Spinal cord (tissue), 10 donors: ENCODE measurements around the gene WDTC1. TPM values are rescaled to one million over a fixed set of nuclear protein-coding genes. Genes with fewer than 3 reads are reported as not detected.

Experiments used
- DNase-seq, 6 donors: peaks; one replicate each; pipeline versions ENCODE4 v3.0.0 to v3.0.0-alpha.2; 2013 to 2015; ENCODE audit warnings: low spot score in 6 of 6, low read depth in 4 of 6
- H3K27ac ChIP-seq: one replicate; pipeline ENCODE4 v1.5.1; 2013; ENCODE audit warnings: low read depth, low read length, control low read depth
- H3K27me3 ChIP-seq: one replicate; pipeline ENCODE4 v1.6.1; 2013; ENCODE audit warnings: low read length; ENCODE audit not compliant: control insufficient read depth, insufficient read depth
- H3K36me3 ChIP-seq: one replicate; pipeline ENCODE4 v1.6.1; 2013; ENCODE audit warnings: low read length; ENCODE audit not compliant: control insufficient read depth, insufficient read depth
- H3K4me1 ChIP-seq: one replicate; pipeline ENCODE4 v1.6.1; 2013; ENCODE audit warnings: low read length; ENCODE audit not compliant: control insufficient read depth, insufficient read depth
- H3K4me3 ChIP-seq: one replicate; pipeline ENCODE4 v1.5.1; 2013; ENCODE audit warnings: low read depth, low read length, control low read depth
- H3K9me3 ChIP-seq: one replicate; pipeline ENCODE4 v1.6.1; 2013; ENCODE audit warnings: low read length; ENCODE audit not compliant: control insufficient read depth, insufficient read depth
- whole genome bisulfite sequencing: methylation state at CpG from one replicate; pipeline ENCODE4 v1.1.5; 2013; ENCODE audit warnings: missing lambda C conversion rate; ENCODE audit not compliant: insufficient coverage; 5-methylcytosine and 5-hydroxymethylcytosine counted together
- polyA plus RNA-seq, 2 donors: library from polyadenylated mRNA; unstranded; fragments of 120-200 nt; gene quantifications; one replicate each; pipeline ENCODE4 v1.2.1, GENCODE V29; 2013; ENCODE audit not compliant: insufficient read length in 2 of 2
- total RNA-seq, 2 donors: library from RNA; depleted of rRNA in 1 of 2; stranded (reverse); fragments of 120-200 nt in 1 of 2; fragments of >200 nt in 1 of 2; gene quantifications; one replicate each; pipeline versions ENCODE4 v1.2.3 to v1.2.4, GENCODE V29; 2013 to 2014
- donor health status: healthy.

WDTC1 gene
- total and polyA plus RNA-seq, 4 donors, result 22.3 to 52.0 (median 34.4) TPM

DNA sequence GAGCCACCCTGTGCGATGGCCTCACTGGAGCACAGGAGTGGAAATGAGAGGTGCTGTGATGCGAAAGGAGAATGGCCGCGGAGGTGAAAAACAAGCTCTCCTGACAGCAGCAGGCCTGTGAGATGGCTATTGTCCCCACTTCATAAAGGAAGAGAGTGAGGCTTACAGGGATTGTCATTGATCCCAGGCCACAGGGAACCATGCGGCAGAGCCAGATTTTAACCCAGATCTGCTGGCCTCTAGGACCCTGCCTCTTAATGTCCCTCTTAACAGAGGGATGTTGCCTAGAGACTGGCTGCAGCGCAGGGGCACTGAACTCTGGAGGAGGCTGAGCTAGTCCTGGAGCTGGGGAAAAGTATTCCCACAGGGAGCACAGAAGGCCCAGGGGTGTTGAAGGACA lies 104.3 kb downstream of the WDTC1 start:
- no peak overlapping the region for H3K4me3 ChIP-seq
- no peaks in the 10 kb centered on the region for H3K27me3 ChIP-seq
- DNase-seq, result no peak
- H3K4me1 ChIP-seq, result no peaks in the 10 kb centered on the region
- H3K27ac ChIP-seq, result no peak overlapping the region
- 69% methylated on average over 6 of the region's 6 CpGs for WGBS
- H3K9me3 ChIP-seq, result no peaks in the 10 kb centered on the region
- peaks cover 66% of the 10 kb centered on the region for H3K36me3 ChIP-seq

DNA sequence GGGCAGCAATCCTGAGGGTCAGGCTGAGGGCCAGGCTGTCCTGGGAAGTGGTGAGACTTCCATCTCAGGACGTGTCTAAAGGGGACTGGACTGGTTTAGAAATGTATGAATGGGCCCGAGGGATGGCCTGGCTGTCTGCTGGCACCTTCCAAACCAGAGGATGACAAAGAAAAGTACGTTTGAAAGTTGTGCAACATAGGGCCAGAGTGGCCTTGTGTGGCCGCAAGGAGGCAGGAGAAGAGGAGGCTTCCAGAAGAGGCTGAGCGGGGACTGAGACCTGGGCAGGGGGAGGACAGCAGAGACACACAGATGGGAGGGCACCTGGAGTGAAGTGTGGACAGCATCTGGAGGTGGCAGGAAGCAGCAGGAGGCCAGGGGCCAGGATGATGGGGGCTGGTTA lies 104.8 kb downstream of the WDTC1 start:
- no peaks in the 10 kb centered on the region for H3K27me3 ChIP-seq
- no peak overlapping the region for H3K4me3 ChIP-seq
- WGBS, result 70% methylated on average over 5 of the region's 5 CpGs
- peaks cover 62% of the 10 kb centered on the region for H3K36me3 ChIP-seq
- H3K9me3 ChIP-seq, result no peaks in the 10 kb centered on the region
- H3K4me1 ChIP-seq, result no peaks in the 10 kb centered on the region
- no peak overlapping the region for H3K27ac ChIP-seq
- DNase-seq, result no peak

- Histone ChIP-seq H3K9me3 (no peaks in the 10 kb centered on the region), H3K36me3 (peaks cover 37% of the 10 kb centered on the region), H3K4me3 (no peak within 1 kb of the TSS), H3K4me1 (no peaks in the 10 kb centered on the region), H3K27me3 (no peaks in the 10 kb centered on the region), H3K27ac (no peak within 1 kb of the TSS)
- WGBS, result 24% methylated on average over 17 of the region's 22 CpGs
- DNase-seq, result no peak
Observed at GRCh38 chr1:27341525-27342252, 107.3 kb downstream of the WDTC1 start, which contains the start of gene SYTL1. Gene SYTL1, plus strand, starts transcription at chr1:27342022. Its CDS starts 3,313 bp downstream, at chr1:27345335.

- peaks cover 32% of the 10 kb centered on the region for H3K36me3 ChIP-seq
- H3K9me3 ChIP-seq, result no peaks in the 10 kb centered on the region
- no peaks in the 10 kb centered on the region for H3K27me3 ChIP-seq
- no peak overlapping the region for H3K27ac ChIP-seq
- no peak for DNase-seq
- WGBS, result 86% methylated on average over 8 of the region's 8 CpGs
- H3K4me3 ChIP-seq, result no peak overlapping the region
- H3K4me1 ChIP-seq, result no peaks in the 10 kb centered on the region
Observed at GRCh38 chr1:27342391-27342777, 108.0 kb downstream of the WDTC1 start.

- peaks cover 26% of the 10 kb centered on the region for H3K36me3 ChIP-seq
- no peak overlapping the region for H3K27ac ChIP-seq
- WGBS, result 66% methylated on average over 30 of the region's 31 CpGs
- no peak for DNase-seq
- no peaks in the 10 kb centered on the region for H3K9me3 ChIP-seq
- peaks cover 4% of the 10 kb centered on the region for H3K27me3 ChIP-seq
- H3K4me3 ChIP-seq, result no peak overlapping the region
- no peaks in the 10 kb centered on the region for H3K4me1 ChIP-seq
Observed at GRCh38 chr1:27342778-27343638, 108.6 kb downstream of the WDTC1 start.

GRCh38 chr1:27343639-27344025 lies 109.2 kb downstream of the WDTC1 start:
- H3K27ac ChIP-seq, result no peak overlapping the region
- H3K27me3 ChIP-seq, result peaks cover 6% of the 10 kb centered on the region
- no peaks in the 10 kb centered on the region for H3K4me1 ChIP-seq
- H3K4me3 ChIP-seq, result no peak overlapping the region
- H3K36me3 ChIP-seq, result peaks cover 24% of the 10 kb centered on the region
- 100% methylated on average over 2 of the region's 5 CpGs for WGBS
- no peak for DNase-seq
- H3K9me3 ChIP-seq, result no peaks in the 10 kb centered on the region

- WGBS, result 88% methylated on average over 12 of the region's 12 CpGs
- Histone ChIP-seq H3K27ac (no peak overlapping the region), H3K4me1 (peaks cover 13% of the 10 kb centered on the region), H3K36me3 (peaks cover 15% of the 10 kb centered on the region), H3K9me3 (no peaks in the 10 kb centered on the region), H3K4me3 (no peak overlapping the region), H3K27me3 (peaks cover 22% of the 10 kb centered on the region)
- DNase-seq, result no peak
Observed at GRCh38 chr1:27345272-27345671, 110.8 kb downstream of the WDTC1 start.

DNA sequence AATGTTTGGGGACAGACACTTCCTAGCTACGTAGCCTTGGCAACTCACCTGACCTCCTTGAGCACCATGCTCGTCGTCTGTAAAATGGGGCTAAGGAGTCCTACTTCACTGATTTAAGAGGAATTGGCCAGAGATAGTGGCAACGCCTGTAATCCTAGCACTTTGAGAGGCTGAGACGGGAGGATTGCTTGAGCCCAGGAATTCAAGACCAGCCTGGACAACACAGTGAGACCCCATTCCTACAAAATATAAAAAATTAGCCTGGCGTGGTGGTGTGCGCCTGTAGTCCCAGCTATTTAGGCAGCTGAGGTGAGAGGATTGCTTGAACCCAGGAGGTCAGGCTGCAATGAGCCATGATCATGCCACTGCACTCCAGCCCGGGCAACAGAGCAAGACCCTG lies 111.9 kb downstream of the WDTC1 start:
- Histone ChIP-seq H3K36me3 (peaks cover 14% of the 10 kb centered on the region), H3K27me3 (peaks cover 33% of the 10 kb centered on the region)

DNA sequence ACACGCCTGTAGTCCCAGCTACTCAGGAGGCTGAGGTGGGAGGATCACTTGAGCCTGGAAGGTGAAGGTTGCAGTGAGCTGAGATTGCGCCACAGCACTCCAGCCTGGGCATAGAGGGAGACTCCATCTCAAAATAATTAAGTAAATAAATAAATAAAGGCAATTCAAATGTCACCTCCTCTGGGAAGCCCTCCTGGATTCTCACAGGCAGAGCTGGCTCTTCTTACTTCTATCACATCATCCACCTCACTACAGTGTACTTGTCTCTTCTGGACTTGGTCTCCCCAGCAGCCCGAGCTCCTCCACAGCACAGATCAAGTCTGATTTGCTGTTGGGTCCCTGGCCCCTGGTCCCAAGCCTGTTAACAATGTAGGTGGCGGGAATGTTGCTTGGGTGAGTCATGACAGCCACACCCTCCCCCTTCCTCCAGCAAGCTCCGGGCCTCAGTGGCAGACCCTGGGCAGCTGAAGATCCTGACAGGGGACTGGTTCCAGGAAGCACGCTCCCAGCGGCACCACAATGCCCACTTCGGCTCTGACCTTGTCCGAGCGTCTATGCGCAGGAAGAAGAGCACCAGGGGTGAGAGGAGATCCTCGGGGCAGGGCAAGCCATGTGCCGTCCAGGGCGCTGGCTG lies 112.7 kb downstream of the WDTC1 start:
- Histone ChIP-seq H3K27me3 (peaks cover 37% of the 10 kb centered on the region), H3K27ac (no peak overlapping the region), H3K4me1 (peaks cover 28% of the 10 kb centered on the region), H3K36me3 (peaks cover 7% of the 10 kb centered on the region), H3K4me3 (no peak overlapping the region), H3K9me3 (no peaks in the 10 kb centered on the region)
- DNase-seq, result no peak
- 91% methylated on average over 10 of the region's 14 CpGs for WGBS

More for the DNA sequence above, 111.9 kb downstream of the WDTC1 start:
- no peak overlapping the region for H3K4me3 ChIP-seq
- H3K9me3 ChIP-seq, result no peaks in the 10 kb centered on the region
- DNase-seq, result no peak
- H3K4me1 ChIP-seq, result peaks cover 24% of the 10 kb centered on the region
- WGBS, result 92% methylated on average over 3 of the region's 8 CpGs
- no peak overlapping the region for H3K27ac ChIP-seq
